ENCODE results near the gene NFIB.

Gene NFIB

DNA sequence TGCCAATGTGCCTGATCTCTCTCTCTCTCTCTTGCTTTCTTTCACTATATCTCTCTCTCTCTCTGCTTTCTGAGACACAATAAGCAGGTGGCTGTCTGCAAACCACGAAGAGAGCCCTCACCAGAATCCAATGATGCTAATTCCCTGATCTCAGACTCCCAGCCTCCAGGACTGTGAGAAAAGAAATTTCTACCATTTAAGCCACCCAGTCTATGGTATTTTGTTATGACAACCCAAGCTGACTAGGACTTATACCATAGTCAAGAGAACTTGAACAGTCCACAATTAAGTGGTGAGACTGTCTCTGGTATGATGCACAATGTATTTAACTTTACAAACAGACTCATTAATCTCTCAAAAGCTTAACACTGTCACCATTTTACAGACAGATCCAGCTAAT lies 67.0 kb downstream of the NFIB start:
- no peak for DNase-seq (ENCODE audit: low read depth in 2 of 2)

DNA sequence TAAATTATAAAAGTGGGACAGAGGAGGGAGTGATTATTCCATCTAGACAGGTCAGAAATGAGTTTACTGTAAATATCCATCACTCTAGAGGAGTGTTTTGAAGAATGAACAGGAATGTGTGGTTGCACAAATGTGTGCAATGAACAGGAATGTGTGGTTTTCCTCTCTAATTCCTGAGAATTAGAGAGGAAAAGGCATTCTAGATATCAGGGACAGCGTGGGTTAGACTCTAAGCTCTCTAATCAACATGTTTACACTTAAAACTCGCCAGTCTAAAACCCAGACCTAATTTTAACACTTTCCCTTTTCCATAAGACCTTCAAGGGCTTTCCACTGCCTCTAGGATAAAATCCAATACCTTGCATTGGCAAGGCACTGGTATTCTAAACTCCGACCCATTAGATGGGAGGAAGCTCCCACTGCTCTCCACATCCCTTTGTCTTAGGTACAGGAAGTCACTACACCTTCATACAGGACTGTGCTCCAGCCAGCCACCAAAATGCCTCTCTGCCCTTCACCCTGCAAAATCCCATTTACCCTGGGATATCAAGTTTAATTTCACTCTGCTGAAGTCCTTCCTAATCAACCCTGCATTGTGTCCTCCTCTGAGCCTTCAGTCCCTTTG lies 67.9 kb downstream of the NFIB start:
- DNase-seq (ENCODE audit: low read depth in 2 of 2), result no peak

DNA sequence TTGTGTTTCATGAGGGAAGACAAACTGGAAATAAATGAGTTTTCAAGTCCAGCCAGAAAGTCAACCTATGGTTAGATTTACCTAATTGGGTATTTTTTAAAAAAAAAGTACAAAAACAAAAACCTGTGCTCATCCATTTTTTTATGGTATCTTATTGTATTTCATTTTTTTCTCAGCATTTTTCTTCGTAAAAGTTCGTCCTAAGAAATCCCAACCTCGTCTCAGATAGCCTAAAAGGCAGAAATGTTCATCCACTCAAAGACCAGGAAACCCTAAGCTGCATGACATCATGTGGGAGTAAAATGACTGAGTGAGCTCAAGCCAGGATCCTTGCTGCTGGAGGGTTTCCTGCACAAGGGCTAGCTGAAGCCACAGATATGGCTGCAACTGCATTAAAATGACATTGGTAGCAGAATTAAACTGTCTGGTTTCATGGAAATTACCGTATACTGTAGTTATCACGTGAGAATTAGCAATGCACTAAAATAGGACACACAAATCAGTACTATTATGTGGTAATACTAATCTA lies 70.4 kb downstream of the NFIB start:
- DNase-seq (ENCODE audit: low read depth in 2 of 2), result no peak

DNA sequence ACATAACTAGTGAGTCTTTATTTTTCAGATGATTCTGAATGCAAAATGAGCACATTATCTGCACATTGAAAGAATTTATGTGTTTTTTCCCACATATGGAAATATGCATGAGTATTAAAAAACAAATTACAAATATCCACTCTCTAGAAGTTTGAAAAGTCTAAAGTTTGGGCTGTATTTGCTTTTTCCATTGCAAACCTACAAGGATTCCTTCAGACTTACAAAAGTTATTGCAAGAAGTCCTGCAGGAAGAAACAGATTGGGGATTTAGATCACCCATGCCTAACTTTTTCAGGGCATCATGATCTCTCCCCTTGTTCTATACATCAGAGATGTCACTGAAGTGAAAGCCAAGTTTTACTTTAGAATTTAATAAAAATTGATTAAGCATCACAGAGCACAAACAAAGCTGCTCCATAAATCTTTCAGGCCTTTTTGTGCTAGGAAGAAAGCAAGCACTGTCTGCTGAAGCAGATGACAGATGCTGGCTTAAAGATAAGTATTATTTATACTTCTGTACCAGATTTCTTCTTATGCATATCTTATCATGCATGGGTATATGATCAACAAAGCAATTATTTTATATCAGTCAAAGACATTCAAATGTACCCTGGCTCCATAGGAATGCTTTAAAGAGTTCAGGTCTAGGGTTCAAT lies 71.7 kb downstream of the NFIB start:
- DNase-seq (ENCODE audit: low read depth in 2 of 2), result no peak

DNA sequence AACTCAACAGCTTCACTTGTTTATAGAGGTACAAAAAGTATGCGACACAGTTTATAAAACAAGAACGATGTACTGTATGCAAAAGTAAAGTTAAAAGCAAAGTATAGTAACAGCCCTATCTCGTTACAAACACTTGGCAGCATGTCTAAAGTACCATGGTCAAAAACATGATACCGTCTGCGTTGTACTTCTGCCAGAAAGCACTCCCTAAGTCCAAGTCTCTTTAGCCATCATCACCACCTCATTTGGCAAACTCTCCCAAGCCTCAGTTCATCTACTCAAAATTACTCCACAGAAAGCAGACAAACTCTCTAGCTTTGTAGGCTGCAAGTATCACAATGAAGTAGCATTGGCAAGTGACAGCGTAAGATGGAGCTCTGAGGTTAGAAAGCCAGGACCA lies 73.4 kb downstream of the NFIB start:
- no peak for DNase-seq (ENCODE audit: low read depth in 2 of 2)

DNA sequence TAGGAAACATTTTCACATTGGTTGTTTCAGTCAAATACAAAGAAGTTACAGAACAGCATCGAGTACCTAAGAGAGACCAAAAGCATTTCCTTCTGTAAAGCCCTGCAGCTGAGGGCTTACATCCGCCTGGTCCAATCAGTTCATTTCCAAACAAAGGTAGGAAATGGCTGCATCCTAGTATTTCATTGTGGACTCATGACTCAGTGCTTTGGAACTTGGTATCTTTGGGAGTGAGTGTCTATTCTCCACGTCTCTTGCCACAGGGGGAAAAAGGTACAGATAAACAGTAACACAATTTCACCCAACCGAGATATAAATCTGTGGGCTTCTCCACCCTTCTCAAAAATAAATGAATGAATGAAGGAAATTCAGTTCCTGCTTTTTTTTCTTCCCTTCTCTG lies 75.4 kb downstream of the NFIB start:
- DNase-seq (ENCODE audit: low read depth in 2 of 2), result no peak

DNA sequence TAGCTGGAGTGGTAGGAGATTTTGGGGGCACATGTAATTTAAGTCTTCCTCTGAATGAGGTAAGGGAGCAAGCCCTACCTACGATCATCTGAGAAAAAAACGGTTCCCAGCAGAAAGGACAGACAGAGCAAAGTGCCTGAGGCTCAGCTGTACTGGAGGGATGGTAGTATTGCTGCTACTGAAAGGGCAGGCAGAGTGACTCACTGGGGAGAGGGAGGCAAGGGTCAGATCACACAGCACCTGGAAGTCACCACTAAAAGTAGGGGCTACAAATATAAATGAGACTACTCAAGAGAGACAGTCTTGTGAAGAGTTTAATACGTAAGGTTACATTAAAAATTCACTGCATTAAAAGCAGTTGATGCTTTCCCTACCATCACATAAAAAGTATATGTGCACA lies 75.9 kb downstream of the NFIB start:
- no peak for DNase-seq (ENCODE audit: low read depth in 2 of 2)

DNA sequence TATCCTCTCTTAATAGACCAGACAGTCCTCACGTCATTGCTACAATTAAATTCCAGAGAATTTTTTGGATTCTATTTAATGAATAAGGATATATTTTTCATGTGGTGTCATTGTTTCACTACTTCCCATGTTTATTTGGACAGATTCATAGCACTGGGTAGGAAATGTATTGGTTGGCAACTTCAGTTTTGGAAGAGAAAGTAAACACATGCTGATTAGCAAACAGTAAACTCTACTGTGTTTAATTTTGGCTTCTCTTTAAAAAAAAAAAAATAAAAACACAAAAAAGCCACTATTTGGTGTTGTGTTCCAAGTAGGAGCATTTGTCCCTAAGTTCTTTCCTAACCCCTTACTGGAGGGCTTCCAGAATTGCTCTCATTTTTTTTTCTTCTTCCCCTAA lies 77.3 kb downstream of the NFIB start:
- DNase-seq (ENCODE audit: low read depth in 2 of 2), result no peak

DNA sequence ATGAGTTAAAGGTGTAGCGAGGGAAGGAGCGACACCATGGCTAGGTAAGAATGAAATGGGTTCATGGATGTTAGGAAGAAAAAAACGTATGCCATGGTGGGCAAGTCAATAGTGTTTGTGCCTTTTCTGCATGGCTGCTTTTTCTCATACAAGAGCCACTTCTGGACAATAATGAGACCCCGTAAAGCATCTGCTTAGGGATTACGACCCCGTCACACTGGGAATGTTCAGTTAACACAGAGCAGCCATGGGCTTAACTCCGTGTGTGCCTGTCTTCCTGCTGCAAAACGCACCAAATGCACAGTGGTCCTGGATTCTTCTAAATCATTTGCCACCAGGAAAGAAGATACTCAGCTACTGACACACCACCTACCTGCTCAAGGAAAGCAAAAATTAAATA lies 81.8 kb downstream of the NFIB start:
- no peak for DNase-seq (ENCODE audit: low read depth in 2 of 2)

DNA sequence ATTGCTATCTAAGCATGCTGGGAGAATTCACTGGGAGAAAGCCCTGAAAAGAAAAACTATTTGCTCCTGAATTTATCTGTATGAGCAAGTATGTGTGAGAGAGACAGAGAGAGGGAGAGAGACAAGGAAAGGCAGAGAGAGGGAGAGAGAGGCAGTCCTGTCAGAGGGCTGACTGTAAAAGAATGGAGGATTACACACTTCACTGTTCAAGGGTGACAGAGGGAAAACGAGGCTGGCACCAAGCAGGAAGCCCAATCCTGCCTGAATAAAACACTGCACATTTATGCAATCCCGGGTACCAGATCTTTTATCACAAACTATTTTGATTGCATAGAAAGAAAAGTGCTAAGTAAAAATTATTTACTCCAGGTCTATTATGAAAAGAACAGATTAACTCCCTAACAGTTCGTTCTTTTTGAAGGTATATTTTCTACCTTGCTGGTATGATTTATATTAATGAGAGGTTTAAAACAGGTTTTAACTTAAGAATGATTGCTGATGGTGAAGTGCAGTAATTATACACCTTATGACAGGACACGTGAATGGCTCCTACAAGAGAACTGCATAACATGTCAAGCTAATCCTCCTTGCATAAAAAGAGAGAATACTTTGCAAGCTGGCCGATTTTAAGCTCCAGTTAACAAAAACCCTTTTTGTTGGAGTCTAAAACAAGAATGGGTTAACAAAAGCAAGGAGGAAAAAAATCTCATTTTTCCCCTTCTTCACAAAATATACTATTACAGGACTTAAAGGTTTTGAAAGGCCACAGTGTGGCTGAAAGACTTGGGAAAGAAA lies 82.5 kb downstream of the NFIB start:
- no peak for DNase-seq (ENCODE audit: low read depth in 2 of 2)

DNA sequence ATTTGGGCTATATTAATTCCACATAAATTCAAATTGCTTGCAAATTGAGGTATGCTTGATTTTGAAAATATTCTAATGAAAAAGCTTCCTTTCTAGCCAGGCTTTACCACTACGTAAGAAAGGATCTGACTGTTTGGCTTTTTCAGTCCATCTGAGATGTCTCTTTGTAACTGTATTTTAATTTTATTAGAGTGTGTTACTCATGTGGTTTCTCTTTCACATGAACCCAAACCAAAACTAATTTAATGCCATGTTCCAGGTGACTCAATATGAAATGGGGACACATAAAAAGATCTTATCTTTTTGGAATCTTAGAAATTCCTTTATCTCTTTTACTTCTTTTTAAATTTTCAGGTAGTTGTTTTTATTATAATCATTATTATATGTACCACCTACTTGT lies 85.3 kb downstream of the NFIB start:
- DNase-seq (ENCODE audit: low read depth in 2 of 2), result no peak

DNA sequence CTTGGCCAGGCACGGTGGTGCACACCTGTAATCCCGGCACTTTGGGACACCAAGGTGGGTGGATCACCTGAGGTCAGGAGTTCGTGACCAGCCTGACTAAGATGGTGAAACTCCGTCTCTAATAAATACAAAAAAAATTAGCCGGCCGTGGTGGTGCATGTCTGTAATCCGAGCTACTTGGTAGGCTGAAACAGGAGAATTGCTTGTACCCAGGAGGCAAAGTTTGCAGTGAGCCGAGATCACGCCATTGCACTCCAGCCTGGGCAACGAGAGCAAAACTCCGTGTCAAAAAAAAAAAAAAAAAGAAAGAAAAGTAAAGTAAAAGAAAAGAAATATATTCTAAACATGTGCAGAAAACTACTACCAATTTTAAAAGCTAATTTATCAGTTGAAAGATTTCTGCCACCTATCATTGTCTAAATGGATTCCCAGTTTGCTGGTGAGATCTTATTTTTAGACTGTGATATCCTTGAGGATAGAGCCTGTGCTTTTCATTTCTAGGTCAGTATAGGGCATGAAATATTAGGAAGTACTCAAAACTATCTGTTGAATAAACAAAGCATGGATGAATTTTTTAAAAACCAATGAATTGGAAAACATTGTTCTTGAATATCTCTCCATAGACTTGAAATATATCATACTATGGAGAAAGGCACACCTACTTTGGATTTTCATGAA lies 86.9 kb downstream of the NFIB start:
- no peak for DNase-seq (ENCODE audit: low read depth in 2 of 2)

DNA sequence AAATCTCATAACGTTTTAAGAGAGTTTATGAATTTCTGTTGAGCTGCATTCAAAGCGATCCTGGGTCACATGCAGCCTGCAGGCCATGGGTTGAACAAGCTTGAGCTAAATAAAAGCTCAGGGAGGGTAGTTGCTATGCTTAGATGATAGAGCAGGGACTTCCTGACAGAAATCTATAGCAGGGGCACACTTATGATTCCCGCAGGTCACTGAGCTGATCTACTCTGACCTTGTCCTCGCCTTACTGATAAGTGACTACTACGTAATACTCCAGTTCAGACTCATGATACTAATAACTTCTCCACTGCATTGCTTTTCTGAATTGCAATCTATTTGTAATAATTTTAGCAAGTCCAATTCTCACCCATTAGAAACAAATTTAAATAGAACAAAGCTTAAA lies 90.9 kb downstream of the NFIB start:
- no peak for DNase-seq (ENCODE audit: low read depth in 2 of 2)

DNA sequence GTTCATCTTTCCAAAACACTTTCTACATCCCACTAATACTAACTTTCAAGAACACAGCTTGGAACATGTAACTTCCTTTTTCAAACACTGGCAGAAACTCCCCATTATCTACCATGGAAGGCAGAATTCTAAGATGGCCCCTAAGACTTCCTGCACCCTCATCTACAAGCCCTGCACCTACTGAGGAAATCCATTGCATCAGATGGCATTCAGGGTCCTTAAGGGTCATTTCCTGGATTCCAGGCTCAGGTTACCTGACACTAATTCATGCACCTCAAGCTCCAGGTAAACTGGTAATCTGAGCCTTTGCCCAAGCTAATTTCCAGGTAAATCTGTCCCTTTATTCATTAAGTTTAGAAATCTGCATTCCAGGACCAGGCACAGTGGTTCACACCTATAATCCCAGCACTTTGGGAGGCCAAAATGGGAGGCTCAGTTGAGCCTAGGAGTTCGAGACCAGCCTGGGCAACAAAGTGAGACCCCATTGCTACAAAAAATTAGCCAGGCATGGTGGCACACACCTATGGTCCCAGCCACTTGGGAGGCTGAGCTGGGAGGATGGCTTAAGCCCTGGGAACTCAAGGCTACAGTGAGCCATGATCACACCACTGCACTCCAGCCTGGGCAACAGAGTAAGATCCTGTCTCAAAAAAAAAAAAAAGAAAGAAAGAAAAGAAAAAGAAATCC lies 91.6 kb downstream of the NFIB start:
- no peak for DNase-seq (ENCODE audit: low read depth in 2 of 2)

DNA sequence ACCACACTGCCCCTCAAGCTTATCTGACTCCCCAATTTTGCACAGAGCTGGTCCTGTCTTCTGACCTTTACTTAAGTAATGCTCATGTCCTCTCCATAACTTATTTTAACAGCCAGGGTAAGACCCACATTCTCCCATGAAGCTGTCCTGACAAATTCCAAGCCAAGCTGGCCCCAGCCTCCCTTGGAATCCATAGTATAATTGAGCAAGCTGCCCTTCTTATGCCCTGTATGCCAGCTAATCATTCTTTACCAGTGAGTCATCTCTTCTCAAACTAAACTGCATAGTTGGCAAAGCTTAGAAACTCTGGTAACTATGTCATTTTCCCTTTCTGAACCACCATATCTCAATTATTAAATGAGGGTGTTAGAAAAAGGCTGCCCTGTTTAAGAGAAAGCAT lies 92.4 kb downstream of the NFIB start:
- no peak for DNase-seq (ENCODE audit: low read depth in 2 of 2)

DNA sequence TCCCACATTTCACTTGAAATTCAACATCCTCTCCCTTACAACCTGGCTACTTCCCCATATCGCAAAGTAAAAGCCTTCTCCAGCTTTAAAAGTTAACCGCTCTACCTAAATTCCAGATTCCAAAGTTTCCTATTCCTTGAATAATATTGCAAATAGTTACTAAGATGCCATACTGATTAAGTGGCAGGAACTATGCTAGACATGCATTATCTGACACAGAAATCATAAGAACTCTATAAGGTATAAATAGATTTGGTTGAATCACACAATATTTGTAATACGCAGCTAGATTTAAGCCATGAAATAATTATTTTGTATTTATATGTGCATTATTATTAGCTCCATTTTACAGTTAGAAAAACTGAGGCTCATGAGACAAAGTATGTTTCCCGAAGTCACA lies 92.8 kb downstream of the NFIB start:
- no peak for DNase-seq (ENCODE audit: low read depth in 2 of 2)

DNA sequence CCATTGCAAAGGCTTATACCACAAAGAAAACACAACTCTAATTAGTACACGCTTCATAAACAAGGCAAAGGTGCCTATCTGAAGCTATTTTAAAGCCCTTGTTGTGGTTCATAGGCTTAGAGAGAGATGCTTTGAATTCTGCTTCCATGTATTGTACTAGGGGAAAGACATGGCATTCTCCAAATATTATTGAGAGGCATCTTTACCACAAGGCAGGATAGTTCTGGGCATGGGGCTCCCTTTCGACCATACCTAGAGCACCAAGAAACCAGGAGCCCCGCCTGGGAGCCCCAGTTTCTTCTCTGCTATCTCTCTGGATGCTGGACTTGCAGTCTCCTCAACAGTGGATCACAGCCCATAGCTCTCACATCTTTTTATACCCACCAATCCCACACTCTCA lies 93.7 kb downstream of the NFIB start:
- DNase-seq (ENCODE audit: low read depth in 2 of 2), result no peak

DNA sequence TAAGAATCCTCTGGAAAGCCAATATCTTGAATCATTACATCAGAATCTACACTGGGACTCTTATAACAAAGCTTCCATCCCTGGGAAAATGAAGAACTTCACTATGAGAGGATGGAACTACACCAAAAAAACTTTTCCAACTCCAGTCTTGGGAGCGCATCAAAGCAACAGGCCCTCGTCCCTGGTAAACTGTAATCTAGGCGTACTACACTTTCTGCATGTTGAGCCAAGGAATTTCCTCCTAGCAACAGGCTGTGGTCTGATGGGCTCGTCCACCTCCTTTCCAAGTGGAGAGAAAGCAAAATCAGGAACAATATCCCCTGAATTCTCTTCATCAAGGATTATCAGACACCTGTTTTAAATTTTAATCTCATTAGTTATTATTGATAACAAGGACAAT lies 94.1 kb downstream of the NFIB start:
- no peak for DNase-seq (ENCODE audit: low read depth in 2 of 2)

DNA sequence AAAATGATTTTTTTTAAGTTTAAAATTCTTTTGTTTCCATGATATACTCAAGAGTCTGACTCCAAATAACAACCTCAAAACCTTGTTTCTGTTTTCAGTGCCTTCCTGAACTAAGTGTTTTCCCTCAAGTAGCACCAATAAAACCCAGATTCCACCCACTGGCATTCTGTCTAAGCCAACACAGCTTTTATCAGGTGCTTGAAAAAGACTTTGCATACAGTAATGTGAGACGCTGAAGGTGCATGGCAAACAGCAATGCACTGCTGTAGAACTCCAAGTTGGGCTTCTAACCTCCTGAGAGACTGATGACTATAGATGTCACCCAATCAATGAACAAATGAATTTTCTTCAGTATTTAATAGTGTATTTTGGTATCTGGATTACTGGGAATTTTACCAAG lies 95.7 kb downstream of the NFIB start:
- no peak for DNase-seq (ENCODE audit: low read depth in 2 of 2)

DNA sequence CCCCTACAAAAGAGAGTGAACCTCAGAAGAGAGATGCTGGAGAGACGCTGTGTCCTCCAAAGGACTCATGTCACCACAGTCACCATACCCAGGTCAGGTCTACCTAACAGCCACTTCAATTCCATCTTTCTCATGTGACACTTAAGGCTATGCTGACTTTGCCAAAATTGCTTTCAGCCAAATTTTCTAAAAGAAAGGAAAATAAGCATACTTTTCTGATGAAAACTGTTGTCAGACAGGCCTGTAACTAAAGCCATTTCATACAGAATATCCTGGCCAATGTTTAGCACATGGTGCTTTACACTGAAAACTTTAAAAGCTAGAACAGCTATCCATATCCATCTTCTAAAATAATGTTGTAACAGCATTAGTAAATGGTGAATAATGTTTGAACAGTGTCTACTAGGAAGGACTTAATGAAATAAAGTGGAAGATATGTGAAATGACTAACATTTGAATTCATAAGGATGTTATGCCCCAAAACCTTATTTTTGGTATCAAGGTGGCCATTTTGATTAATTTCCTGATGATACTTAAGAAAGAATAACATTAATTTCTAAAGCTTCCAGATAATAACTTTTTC lies 97.2 kb downstream of the NFIB start:
- DNase-seq (ENCODE audit: low read depth in 2 of 2), result no peak

DNA sequence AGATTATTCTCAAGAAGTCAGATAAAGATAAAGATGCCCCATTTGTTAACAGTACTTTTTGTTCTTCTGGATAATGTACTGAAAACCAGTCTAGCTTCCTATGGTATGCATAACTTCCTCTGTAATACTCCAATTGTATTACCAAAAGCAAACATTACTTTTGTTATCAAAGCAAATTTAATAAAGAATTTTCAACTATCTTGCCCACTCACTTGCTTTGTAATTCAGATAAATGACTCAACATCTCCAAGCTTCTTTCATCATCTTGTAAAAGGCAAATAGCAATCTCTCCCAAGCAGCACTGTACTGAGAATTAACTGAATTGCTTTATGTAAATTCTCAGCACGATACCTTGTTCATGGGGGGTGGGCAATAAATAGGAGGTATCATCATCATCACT lies 98.3 kb downstream of the NFIB start:
- no peak for DNase-seq (ENCODE audit: low read depth in 2 of 2)

DNA sequence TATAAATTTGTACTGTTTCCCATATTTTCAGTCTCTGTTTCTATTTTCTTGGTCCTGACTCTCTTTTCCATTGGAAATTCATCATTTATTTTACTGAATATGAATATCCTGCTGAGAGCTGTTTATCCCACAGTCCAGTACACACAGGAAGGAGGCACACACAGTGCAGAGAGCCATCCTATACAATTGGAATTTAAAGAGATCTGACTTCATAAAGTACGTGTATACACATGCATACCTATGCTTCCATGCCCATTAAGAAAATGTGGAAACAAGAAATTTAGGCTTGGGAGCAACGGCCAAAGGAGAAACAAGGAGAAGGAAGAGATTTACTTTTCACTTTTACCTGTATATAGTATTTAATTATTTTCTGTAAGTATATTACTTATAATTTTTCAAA lies 99.2 kb downstream of the NFIB start:
- no peak for DNase-seq (ENCODE audit: low read depth in 2 of 2)
